ENCODE data around the gene SPNS2.

SPNS2 gene

DNA sequence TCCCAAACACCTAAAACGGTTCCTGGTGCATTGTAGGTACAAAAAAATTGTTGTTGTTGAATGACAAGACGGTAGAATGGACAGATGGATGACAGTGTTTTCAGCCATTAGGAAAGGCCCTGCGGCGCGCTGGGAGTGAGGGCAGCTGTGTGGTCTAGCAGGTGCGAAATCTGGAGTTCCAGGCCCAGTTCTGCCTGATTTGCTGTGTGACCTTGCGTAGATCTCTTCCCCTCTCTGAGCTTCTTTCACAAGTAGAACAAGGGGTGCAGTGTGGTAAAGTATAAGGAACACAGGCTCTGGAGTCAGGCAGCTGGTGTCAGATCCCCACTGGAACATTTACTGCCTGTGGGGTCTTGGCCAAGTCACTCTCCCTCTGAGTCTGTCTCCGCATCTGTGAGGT is 25.3 kb downstream of the SPNS2 start (continued):
- TF ChIP-seq, protein P1, sequence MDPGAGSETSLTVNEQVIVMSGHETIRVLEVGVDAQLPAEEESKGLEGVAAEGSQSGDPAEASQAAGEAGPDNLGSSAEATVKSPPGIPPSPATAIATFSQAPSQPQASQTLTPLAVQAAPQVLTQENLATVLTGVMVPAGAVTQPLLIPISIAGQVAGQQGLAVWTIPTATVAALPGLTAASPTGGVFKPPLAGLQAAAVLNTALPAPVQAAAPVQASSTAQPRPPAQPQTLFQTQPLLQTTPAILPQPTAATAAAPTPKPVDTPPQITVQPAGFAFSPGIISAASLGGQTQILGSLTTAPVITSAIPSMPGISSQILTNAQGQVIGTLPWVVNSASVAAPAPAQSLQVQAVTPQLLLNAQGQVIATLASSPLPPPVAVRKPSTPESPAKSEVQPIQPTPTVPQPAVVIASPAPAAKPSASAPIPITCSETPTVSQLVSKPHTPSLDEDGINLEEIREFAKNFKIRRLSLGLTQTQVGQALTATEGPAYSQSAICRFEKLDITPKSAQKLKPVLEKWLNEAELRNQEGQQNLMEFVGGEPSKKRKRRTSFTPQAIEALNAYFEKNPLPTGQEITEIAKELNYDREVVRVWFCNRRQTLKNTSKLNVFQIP (CRISPR knock-in tag; IDR thresholded peaks at IDR 0.05; ENCODE audit: borderline replicate concordance, low read depth): no peak
- TF ChIP-seq OSR1 (CRISPR knock-in tag; IDR thresholded peaks at IDR 0.05): no peak
- TF ChIP-seq, protein P2, sequence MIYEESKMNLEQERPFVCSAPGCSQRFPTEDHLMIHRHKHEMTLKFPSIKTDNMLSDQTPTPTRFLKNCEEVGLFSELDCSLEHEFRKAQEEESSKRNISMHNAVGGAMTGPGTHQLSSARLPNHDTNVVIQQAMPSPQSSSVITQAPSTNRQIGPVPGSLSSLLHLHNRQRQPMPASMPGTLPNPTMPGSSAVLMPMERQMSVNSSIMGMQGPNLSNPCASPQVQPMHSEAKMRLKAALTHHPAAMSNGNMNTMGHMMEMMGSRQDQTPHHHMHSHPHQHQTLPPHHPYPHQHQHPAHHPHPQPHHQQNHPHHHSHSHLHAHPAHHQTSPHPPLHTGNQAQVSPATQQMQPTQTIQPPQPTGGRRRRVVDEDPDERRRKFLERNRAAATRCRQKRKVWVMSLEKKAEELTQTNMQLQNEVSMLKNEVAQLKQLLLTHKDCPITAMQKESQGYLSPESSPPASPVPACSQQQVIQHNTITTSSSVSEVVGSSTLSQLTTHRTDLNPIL (CRISPR knock-in tag; IDR thresholded peaks at IDR 0.05; ENCODE audit: low read depth): no peak
- no peak for TF ChIP-seq ZFP3 (CRISPR knock-in tag; IDR thresholded peaks at IDR 0.05)
- no peak for TF ChIP-seq ZNF70 (CRISPR knock-in tag; IDR thresholded peaks at IDR 0.05)
- TF ChIP-seq, protein P3, sequence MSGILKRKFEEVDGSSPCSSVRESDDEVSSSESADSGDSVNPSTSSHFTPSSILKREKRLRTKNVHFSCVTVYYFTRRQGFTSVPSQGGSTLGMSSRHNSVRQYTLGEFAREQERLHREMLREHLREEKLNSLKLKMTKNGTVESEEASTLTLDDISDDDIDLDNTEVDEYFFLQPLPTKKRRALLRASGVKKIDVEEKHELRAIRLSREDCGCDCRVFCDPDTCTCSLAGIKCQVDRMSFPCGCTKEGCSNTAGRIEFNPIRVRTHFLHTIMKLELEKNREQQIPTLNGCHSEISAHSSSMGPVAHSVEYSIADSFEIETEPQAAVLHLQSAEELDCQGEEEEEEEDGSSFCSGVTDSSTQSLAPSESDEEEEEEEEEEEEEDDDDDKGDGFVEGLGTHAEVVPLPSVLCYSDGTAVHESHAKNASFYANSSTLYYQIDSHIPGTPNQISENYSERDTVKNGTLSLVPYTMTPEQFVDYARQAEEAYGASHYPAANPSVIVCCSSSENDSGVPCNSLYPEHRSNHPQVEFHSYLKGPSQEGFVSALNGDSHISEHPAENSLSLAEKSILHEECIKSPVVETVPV (CRISPR knock-in tag; IDR thresholded peaks at IDR 0.05): no peak

DNA sequence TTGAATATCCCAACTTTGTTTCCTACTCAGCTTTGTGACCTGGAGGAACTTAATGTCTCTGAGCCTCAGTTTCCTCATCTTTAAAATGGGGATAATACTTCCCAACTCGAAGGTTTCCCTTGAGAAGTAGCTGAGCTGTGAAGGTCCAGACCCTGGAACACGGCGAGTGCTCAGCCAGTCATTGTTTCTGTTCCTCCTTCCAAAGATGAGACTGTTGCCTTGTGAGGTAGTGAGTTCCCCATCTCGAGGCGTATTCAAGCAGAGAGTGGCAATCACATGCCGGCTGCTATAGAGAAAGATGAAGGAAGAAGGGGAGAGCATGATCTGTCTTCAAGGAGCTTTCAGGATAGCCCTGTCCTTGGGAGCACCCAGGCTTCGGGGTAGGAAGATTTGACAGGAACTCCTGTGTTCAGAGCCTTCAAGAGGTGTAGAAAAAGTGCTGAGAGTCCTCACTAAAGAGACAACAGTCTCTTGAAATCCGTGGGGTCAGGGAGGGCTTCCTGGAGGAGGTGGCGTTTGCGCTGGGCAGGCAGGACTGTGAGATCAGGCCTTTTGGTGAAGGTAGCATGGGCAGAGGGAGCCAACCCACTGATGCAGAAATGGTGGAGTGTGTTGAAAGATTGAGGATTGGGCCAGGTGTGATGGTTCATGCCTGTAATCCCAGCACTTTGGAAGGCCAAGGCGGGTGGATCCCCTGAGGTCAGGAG is 27.2 kb downstream of the SPNS2 start:
- no peak for ATAC-seq
- TF ChIP-seq ZNF565 (CRISPR knock-in tag; conservative IDR thresholded peaks at IDR 0.05; ENCODE audit: low read depth): no peak
- no peak for TF ChIP-seq ZC3H10 (CRISPR knock-in tag; IDR thresholded peaks at IDR 0.05)
- TF ChIP-seq, protein P3 (CRISPR knock-in tag; IDR thresholded peaks at IDR 0.05): no peak
- no peak for TF ChIP-seq ISL1 (CRISPR knock-in tag; IDR thresholded peaks at IDR 0.05)
- TF ChIP-seq BACH2 (CRISPR knock-in tag; IDR thresholded peaks at IDR 0.05; ENCODE audit: borderline replicate concordance): no peak

DNA sequence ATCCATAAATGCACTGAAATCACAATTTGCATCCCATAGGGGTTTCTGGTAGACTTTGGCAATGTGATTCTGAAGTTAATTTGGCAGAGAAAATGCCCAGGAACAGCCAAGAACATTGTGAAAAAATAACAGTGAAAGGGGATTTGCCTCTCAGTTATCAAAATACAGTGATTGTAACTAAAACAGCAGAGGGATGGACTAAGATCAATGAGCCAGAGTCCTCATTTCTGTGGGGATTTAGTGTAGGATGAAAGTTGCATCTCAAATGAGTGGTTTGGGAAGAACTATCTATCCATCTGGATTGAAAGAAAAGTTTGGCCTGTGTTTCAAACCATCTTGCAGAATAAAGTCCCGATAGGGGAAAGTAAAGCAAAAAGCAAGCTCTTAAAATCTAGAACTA is 28.5 kb downstream of the SPNS2 start:
- no peak for TF ChIP-seq CSDC2 (CRISPR knock-in tag; IDR thresholded peaks at IDR 0.05)
- TF ChIP-seq PPARA (CRISPR knock-in tag; IDR thresholded peaks at IDR 0.05; ENCODE audit: borderline replicate concordance): no peak
- TF ChIP-seq, protein P2 (CRISPR knock-in tag; IDR thresholded peaks at IDR 0.05; ENCODE audit: low read depth): no peak
- no peak for TF ChIP-seq ARNTL (CRISPR knock-in tag; IDR thresholded peaks at IDR 0.05; ENCODE audit: borderline replicate concordance, low read depth)
- no peak for ATAC-seq

DNA sequence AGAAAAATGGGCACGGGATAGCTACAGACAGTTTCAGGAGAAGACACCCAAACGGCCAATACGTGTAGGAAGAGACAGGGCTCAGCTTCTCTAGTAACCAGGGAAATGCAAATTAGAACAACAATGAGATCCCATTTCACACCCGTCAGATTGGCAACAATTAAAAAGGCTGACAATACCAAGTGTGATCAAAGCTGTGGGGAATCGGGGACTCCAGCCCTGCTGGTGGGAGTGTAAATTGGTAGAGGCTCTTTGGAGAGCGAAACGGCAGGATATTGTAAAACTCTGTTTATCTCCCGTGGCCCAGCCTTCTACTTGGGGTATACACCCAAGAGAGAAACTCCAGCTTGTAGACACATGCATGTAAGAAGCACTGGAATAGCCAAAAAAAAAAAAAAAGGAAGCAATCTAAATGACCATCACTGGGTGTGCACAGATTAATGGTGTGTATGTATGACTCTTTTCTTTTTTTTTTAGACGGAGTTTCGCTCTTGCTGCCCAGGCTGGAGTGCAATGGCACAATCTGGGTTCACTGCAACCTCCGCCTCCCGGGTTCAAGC is 29.0 kb downstream of the SPNS2 start:
- no peak for ATAC-seq
- TF ChIP-seq CSDC2 (CRISPR knock-in tag; IDR thresholded peaks at IDR 0.05) (no peak), ZC3H10 (CRISPR knock-in tag; IDR thresholded peaks at IDR 0.05) (no peak), ZNF70 (CRISPR knock-in tag; IDR thresholded peaks at IDR 0.05) (no peak), ZNF565 (CRISPR knock-in tag; conservative IDR thresholded peaks at IDR 0.05; ENCODE audit: low read depth) (no peak), BACH2 (CRISPR knock-in tag; IDR thresholded peaks at IDR 0.05; ENCODE audit: borderline replicate concordance) (no peak), SNAI2 (CRISPR knock-in tag; IDR thresholded peaks at IDR 0.05) (no peak), ZFP30 (CRISPR knock-in tag; IDR thresholded peaks at IDR 0.05) (no peak), ESRRG (CRISPR knock-in tag; IDR thresholded peaks at IDR 0.05) (no peak), TOX (CRISPR knock-in tag; IDR thresholded peaks at IDR 0.05; ENCODE audit: borderline replicate concordance) (no peak), ZFP3 (CRISPR knock-in tag; IDR thresholded peaks at IDR 0.05) (no peak), ZNF8 (CRISPR knock-in tag; IDR thresholded peaks at IDR 0.05) (no peak), TCF4 (CRISPR knock-in tag; IDR thresholded peaks at IDR 0.05; ENCODE audit: borderline replicate concordance) (no peak), OSR1 (CRISPR knock-in tag; IDR thresholded peaks at IDR 0.05) (no peak)
- TF ChIP-seq, protein P4, sequence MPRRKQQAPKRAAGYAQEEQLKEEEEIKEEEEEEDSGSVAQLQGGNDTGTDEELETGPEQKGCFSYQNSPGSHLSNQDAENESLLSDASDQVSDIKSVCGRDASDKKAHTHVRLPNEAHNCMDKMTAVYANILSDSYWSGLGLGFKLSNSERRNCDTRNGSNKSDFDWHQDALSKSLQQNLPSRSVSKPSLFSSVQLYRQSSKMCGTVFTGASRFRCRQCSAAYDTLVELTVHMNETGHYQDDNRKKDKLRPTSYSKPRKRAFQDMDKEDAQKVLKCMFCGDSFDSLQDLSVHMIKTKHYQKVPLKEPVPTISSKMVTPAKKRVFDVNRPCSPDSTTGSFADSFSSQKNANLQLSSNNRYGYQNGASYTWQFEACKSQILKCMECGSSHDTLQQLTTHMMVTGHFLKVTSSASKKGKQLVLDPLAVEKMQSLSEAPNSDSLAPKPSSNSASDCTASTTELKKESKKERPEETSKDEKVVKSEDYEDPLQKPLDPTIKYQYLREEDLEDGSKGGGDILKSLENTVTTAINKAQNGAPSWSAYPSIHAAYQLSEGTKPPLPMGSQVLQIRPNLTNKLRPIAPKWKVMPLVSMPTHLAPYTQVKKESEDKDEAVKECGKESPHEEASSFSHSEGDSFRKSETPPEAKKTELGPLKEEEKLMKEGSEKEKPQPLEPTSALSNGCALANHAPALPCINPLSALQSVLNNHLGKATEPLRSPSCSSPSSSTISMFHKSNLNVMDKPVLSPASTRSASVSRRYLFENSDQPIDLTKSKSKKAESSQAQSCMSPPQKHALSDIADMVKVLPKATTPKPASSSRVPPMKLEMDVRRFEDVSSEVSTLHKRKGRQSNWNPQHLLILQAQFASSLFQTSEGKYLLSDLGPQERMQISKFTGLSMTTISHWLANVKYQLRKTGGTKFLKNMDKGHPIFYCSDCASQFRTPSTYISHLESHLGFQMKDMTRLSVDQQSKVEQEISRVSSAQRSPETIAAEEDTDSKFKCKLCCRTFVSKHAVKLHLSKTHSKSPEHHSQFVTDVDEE (CRISPR knock-in tag; IDR thresholded peaks at IDR 0.05): no peak
- TF ChIP-seq, protein P1 (CRISPR knock-in tag; IDR thresholded peaks at IDR 0.05; ENCODE audit: borderline replicate concordance, low read depth): no peak
